MM.1S (cell line): Measurements from ENCODE around the gene ABHD1.

Experiments used
- DNase-seq: peaks from one replicate; pipeline ENCODE4 v3.0.0-alpha.2; 2015
- H2AFZ ChIP-seq: fragments of 300-600 bp; sonication (generic); 2 replicates; pipeline ENCODE4 v1.6.0; 2016; ENCODE audit warnings: antibody characterized with exemption, low read length
- H3F3A ChIP-seq: fragments of 300-600 bp; sonication (generic); 2 replicates; pipeline ENCODE4 v1.6.1; 2016; ENCODE audit warnings: mild to moderate bottlenecking, antibody characterized with exemption, low read length, moderate library complexity, mixed read lengths; ENCODE audit not compliant: insufficient read depth
- H3K27ac ChIP-seq: fragments of 300-600 bp; sonication (generic); 2 replicates; pipeline ENCODE4 v1.5.1; 2016; ENCODE audit warnings: mild to moderate bottlenecking, low read length
- H3K27me3 ChIP-seq: fragments of 300-600 bp; sonication (generic); replicated peaks from 2 replicates; pipeline ENCODE4 v1.6.0; 2016; ENCODE audit warnings: low read length; ENCODE audit not compliant: insufficient read depth
- H3K36me3 ChIP-seq: fragments of 300-600 bp; sonication (generic); replicated peaks from 2 replicates; pipeline ENCODE4 v1.6.1; 2016; ENCODE audit warnings: mild to moderate bottlenecking, low read length, mixed read lengths; ENCODE audit not compliant: insufficient read depth
- H3K4me1 ChIP-seq: fragments of 300-600 bp; sonication (generic); 2 replicates; pipeline ENCODE4 v1.6.1; 2016; ENCODE audit warnings: low read length, mixed read lengths
- H3K4me2 ChIP-seq: fragments of 300-600 bp; sonication (generic); 2 replicates; pipeline ENCODE4 v1.6.0; 2016; ENCODE audit warnings: low read depth, low read length
- H3K4me3 ChIP-seq: fragments of 300-600 bp; sonication (generic); 2 replicates; pipeline ENCODE4 v1.5.1; 2016; ENCODE audit warnings: low read length, mixed read lengths
- H3K79me2 ChIP-seq: fragments of 300-600 bp; sonication (generic); 2 replicates; pipeline ENCODE4 v1.6.1; 2016; ENCODE audit warnings: mixed run types, low read length, mixed read lengths
- H3K9ac ChIP-seq: fragments of 300-600 bp; sonication (generic); 2 replicates; pipeline ENCODE4 v1.6.1; 2016; ENCODE audit warnings: low read length, mixed read lengths
- H3K9me2 ChIP-seq: fragments of 300-600 bp; sonication (generic); replicated peaks from 2 replicates; pipeline ENCODE4 v1.6.1; 2016; ENCODE audit warnings: mild to moderate bottlenecking, low read length, mixed read lengths; ENCODE audit not compliant: insufficient read depth
- H3K9me3 ChIP-seq: fragments of 300-600 bp; sonication (generic); replicated peaks from 2 replicates; pipeline ENCODE4 v1.6.1; 2016; ENCODE audit warnings: mild to moderate bottlenecking, low read length, mixed read lengths; ENCODE audit not compliant: insufficient read depth
- H4K20me1 ChIP-seq: fragments of 300-600 bp; sonication (generic); 2 replicates; pipeline ENCODE4 v1.6.1; 2016; ENCODE audit warnings: mild to moderate bottlenecking, low read length, moderate library complexity, mixed read lengths; ENCODE audit not compliant: insufficient read depth
- EZH2 ChIP-seq: fragments of 300-600 bp; sonication (generic); optimal IDR thresholded peaks from 2 replicates; pipeline ENCODE3; 2017; ENCODE audit warnings: low read depth, mild to moderate bottlenecking, antibody characterized with exemption, low read length, mixed read lengths
- EZH2phosphoT487 ChIP-seq: fragments of 300-600 bp; sonication (generic); IDR thresholded peaks from 2 replicates; pipeline ENCODE4 v1.6.1; 2018; ENCODE audit warnings: antibody characterized with exemption, low read length
- TF ChIP-seq, protein P1 (sequence below): fragments of 300-600 bp; sonication (generic); IDR thresholded peaks from 2 replicates; pipeline ENCODE4 v1.5.1; 2016; ENCODE audit warnings: antibody characterized with exemption, low read length, mixed read lengths

The ABHD1 gene

DNA sequence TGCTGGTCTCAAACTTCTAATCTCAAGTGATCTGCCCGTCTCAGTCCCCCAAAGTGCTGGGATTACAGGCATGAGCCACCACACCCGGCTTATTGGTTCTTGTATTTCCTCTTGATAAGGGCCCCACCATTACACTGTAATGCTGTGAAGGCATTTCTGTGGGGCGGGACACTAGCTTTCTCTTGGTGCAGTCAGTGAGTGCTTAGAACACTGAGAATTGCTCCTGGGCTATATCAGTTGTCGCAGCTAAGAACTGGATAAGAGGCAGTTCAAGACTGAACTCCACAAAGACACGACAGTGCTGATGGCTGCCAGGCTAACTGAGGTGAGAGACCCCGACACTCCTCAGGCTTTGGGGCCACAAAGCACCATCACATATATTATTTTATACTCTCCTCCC is 35.0 kb upstream of the ABHD1 start:
- no peaks in the 10 kb centered on the region for H4K20me1 ChIP-seq
- no peak overlapping the region for H2AFZ ChIP-seq
- H3K27me3 ChIP-seq, result no peaks in the 10 kb centered on the region
- H3K4me1 ChIP-seq, result peaks cover 4% of the 10 kb centered on the region; the same call in 1 of the 2 replicates
- H3K79me2 ChIP-seq, result peaks cover 18% of the 10 kb centered on the region
- no peak for DNase-seq
- no peaks in the 10 kb centered on the region for H3K9me2 ChIP-seq
- H3F3A ChIP-seq, result peaks cover 20% of the 10 kb centered on the region
- H3K9ac ChIP-seq, result no peak overlapping the region
- H3K36me3 ChIP-seq, result no peaks in the 10 kb centered on the region
- TF ChIP-seq EZH2phosphoT487, result no peak
- TF ChIP-seq EZH2, result no peak
- TF ChIP-seq, protein P1, sequence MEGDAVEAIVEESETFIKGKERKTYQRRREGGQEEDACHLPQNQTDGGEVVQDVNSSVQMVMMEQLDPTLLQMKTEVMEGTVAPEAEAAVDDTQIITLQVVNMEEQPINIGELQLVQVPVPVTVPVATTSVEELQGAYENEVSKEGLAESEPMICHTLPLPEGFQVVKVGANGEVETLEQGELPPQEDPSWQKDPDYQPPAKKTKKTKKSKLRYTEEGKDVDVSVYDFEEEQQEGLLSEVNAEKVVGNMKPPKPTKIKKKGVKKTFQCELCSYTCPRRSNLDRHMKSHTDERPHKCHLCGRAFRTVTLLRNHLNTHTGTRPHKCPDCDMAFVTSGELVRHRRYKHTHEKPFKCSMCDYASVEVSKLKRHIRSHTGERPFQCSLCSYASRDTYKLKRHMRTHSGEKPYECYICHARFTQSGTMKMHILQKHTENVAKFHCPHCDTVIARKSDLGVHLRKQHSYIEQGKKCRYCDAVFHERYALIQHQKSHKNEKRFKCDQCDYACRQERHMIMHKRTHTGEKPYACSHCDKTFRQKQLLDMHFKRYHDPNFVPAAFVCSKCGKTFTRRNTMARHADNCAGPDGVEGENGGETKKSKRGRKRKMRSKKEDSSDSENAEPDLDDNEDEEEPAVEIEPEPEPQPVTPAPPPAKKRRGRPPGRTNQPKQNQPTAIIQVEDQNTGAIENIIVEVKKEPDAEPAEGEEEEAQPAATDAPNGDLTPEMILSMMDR, result no peak
- H3K4me3 ChIP-seq, result no peak overlapping the region
- H3K27ac ChIP-seq, result no peak overlapping the region
- no peaks in the 10 kb centered on the region for H3K9me3 ChIP-seq
- no peak overlapping the region for H3K4me2 ChIP-seq

DNA sequence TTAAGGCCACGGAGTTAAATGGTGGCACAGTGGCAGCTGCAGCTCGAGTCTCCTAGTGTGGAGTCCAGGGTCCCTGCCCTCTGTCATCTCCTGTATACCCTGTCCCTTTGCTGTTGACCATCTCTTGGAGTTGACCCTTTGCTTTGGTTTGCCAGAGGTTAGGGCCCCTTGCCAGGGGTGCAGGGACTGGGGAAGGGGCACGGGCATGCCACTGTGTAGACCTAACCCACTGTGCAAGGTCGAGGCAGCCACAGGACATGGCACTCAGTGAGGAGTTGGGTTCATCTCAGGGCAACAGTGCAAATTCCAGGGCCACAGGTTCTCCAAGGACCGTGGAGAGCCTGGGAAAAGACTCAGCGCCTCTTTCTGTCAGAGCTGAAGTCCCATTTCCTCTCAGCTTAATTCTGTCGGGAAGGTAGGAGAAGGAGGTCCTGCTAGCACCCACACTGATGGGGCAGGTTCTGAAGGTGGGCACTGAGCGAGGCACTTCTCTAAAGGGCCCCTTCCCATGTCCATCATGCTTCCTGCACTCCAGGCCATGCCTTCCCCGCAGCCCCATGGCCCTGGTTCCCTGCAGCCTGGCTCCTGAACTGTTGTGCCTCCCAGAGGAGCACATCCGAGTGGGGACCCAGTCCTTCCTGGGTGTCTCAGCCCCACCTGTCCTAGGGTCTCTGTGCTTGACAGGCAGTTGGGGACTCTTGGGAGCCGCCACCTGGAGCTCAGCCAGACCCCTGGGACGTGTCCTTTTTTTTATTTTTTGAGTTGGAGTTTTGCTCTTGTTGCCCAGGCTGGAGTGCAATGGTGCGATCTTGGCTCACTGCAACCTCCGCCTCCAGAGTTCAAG is 34.3 kb upstream of the ABHD1 start:
- Histone ChIP-seq H2AFZ (no peak overlapping the region), H3K79me2 (peaks cover 18% of the 10 kb centered on the region), H4K20me1 (no peaks in the 10 kb centered on the region), H3K27ac (no peak overlapping the region), H3K9ac (no peak overlapping the region), H3F3A (peaks cover 17% of the 10 kb centered on the region), H3K27me3 (no peaks in the 10 kb centered on the region), H3K9me3 (no peaks in the 10 kb centered on the region), H3K4me3 (no peak overlapping the region), H3K9me2 (no peaks in the 10 kb centered on the region), H3K36me3 (no peaks in the 10 kb centered on the region), H3K4me1 (peaks cover 4% of the 10 kb centered on the region; the same call in 1 of the 2 replicates), H3K4me2 (no peak overlapping the region)
- TF ChIP-seq EZH2, result no peak
- DNase-seq, result no peak

DNA sequence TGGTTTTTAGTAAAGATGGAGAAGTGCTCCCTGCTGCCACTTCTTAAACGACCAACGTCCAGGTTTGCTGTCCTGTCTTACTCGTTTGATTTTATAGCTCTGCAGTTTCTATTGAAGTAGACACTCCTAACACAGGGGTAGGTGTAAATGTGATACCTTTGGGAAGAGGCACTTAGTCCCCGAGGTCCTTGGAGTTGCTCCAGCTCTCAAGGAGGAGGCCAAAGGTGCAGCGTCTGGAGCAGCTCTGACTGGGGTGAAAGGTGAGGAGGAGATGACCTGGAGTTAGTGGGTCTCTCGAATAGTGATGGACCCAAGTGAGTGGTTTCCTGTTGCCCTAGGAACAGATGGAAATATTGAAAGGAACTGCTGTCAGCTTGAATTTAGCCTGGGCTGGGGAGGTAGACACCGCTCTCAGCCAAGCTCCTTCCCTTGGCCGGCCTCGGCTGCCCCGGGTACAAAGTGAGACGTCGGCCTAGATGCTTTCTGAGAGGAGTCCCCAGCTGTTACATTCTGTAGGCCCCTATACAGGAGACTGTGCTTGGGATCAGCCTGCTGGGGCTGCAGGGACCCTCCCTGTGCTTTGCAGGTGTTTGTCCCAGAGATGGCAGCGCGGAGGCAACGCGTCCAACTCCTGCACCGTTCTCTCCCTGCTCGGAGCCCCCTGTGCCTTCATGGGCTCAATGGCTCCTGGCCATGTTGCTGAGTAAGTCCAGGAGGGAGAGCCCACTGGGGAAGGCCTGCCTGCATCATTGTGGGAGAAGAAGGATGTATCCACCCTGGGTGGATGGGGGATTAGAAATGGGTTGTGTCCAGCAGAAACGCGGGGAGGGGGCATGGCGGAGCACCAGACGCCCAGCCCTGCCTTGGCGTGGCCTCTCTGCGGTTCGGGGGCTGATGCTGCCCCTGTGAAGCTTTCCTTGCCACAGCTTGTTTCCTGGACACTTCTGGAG is 31.6 kb upstream of the ABHD1 start:
- Histone ChIP-seq H3K79me2 (peaks cover 18% of the 10 kb centered on the region), H3K4me3 (no peak overlapping the region), H3K4me2 (no peak overlapping the region), H3K36me3 (no peaks in the 10 kb centered on the region), H3K9me2 (no peaks in the 10 kb centered on the region), H3K9me3 (no peaks in the 10 kb centered on the region), H2AFZ (no peak overlapping the region), H3K9ac (no peak overlapping the region), H4K20me1 (no peaks in the 10 kb centered on the region), H3K27ac (no peak overlapping the region), H3K4me1 (peaks cover 8% of the 10 kb centered on the region), H3K27me3 (no peaks in the 10 kb centered on the region), H3F3A (peaks cover 8% of the 10 kb centered on the region)
- no peak for DNase-seq
- TF ChIP-seq EZH2 (no peak), EZH2phosphoT487 (no peak)
- TF ChIP-seq, protein P1, result no peak
